Fibroblast of upper back skin (primary cell): Measurements from ENCODE around the gene RBM12.
A peak's percentile ranks its signal among the peaks of the same experiment; 100 is the strongest.

Experiments used
- DNase-seq: peaks from one replicate; pipeline ENCODE4 v3.0.0-alpha.2; 2013

RBM12 gene

GRCh38 chr20:35619196-35620095, 45.3 kb downstream of the RBM12 start:
- peak; percentile 84 for DNase-seq

DNA sequence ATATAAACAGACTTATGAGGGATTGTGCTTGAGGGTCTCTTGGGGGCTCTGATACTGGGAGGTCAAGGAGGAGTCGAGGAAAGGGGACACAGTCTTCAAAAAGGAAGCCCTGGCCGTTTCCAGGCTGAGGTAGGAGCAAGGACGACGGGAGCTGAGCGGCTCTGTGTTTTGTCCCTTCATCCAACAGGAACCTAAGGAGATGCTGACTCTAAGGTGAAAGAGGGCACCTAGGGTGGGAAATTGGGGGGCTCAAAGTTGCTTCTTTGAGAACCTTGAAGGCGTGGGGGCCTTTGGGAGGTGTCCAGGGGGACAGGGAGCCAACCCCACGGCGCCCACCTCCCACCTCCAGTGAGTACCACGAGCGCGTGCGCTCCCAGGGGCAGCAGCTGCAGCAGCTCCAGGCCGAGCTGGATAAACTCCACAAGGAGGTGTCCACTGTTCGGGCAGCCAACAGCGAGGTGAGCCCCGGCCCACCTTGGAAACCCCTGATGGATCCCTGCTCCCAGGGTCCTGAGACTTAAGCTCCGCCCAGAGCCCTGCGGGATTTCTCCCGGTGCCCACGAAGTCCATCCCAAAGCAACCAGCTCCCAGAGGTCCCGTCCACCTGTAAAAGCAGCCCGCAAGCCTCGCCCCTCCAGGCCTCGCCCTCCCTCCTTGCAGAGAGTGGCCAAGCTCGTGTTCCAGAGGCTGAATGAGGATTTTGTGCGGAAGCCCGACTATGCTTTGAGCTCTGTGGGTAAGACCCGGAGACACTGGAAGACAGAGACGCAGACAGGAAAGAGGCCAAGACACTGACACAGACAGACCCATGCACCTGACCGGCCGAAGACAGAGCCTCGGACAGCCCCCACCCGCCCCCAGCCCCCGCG, 46.2 kb downstream of the RBM12 start:
- DNase-seq: no peak

DNA sequence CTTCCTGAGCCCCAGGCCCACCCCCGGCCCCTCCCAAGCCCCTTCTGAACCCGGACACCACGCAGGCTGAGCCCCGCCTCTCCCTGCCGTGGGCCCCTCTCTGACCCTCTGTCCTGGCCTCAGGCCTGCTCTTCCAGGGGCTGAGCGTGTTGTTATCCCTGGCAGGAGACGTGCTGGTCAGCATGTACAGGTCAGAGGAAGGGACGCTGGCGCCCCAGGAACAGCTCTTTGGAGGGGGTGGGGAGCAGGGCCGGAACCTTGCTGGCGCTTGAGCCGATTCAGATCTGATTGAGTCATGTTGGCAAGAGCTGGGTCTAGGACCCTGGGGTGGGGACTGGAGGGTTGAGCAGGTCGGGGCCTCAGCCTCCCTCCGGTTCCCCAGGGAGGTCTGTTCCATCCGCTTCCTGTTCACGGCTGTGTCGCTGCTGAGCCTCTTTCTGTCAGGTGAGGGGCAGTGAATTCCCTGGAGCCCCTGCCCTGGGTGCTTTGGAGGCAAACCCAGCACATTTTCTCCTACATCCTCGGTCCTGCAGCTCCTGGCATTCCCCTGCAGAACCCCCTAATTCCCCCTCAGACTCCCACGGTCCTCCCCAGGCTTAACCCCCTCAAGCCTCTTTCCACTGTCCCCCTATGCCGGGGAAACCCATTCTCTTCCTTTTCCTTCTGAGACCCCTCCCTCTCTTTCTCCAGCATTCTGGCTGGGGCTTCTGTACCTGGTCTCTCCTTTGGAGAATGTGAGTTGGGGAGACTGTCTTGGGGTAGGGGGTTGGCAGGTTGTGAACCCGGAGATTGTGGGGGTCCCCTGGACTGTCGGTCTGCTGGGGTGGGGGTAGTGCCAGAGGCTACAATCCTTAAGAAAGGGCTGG, 47.1 kb downstream of the RBM12 start:
- peak; percentile 77 for DNase-seq

- peak; percentile 99 for DNase-seq
Measured at GRCh38 chr20:35616465-35617396, 48.0 kb downstream of the RBM12 start.

- DNase-seq: no peak
Measured at GRCh38 chr20:35615667-35616464, 48.8 kb downstream of the RBM12 start, which contains the start of gene SPAG4. SPAG4 (plus strand) TSS chr20:35615829; CDS start chr20:35616004, 175 bp downstream.

GRCh38 chr20:35611482-35611881, 53.2 kb downstream of the RBM12 start:
- DNase-seq: no peak

- DNase-seq: no peak
Measured at GRCh38 chr20:35610833-35611427, 53.8 kb downstream of the RBM12 start.

GRCh38 chr20:35607003-35607735, 57.5 kb downstream of the RBM12 start:
- DNase-seq: no peak

DNA sequence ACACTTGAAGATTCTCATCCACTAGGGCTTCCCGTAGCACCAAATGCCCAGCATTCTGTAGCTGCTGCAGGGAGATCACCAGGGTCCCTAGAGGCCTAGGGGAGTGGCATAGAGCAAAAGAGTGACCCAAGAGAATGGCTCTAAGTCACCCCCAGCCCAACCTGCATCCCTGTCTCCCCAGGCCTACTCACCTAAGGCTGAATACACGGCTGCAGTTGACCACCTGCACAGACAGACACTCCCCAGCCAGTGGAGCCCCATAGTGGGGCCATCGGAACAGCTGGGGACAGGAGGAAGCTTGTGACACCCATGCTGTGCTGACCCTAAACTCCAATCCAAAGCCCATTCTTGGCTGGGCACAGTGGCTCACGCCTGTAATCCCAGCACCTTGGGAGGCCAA, 58.6 kb downstream of the RBM12 start:
- no peak for DNase-seq

- no peak for DNase-seq
Measured at GRCh38 chr20:35604449-35604747, 60.3 kb downstream of the RBM12 start.

GRCh38 chr20:35603695-35604448, 60.8 kb downstream of the RBM12 start:
- no peak for DNase-seq

DNA sequence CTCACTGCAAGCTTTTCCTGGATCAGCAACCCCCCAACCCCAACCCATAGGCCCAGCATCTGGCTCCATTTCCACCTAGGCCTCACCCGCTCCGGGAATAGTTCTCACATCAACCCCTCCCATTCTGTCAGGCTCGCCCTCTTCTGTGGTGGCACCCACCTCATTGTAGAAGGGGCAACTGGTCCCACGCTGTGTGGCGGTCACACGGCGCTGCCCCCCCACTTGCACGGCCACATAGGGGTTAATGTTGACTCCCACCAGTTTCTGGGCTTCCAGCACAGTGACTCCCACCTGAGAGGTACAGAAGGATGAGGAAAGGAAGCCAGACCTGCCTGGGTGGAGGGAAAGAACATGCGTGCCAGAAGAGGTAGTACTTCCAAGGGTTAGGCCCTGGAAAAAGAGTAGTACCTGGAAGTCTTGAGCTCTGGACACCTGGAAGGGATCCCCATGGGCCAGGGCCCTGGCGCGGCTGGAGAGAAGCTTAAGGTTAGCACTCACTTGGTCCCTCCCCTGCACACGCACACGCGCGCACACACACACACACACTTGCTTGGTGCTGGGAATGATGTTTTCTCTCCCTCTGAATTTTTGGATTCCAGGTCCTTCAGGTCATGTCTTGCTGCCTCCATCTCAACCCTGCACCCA, 61.7 kb downstream of the RBM12 start:
- DNase-seq: no peak

DNA sequence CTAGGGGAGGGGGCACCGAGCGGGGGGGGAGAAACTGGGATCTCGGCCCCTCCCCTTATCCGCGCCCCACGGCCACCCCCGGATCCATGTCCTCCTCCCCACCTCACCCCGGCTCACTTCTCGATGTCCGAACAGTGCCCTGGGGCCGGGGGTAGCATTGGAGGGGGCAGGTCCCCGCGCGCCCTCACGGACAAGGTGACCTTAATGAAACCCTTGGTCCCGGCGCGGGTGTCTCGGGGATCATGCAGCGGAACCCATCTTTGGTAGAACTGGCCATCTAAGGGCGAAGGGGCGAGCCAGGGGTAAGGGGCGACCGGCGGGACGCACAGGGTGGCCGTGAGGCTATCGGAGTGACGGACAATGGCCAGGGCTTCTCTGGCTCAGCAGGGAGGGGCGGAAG, 62.7 kb downstream of the RBM12 start:
- no peak for DNase-seq

- peak; percentile 70 for DNase-seq
Measured at GRCh38 chr20:35600993-35601973, 63.4 kb downstream of the RBM12 start.

DNA sequence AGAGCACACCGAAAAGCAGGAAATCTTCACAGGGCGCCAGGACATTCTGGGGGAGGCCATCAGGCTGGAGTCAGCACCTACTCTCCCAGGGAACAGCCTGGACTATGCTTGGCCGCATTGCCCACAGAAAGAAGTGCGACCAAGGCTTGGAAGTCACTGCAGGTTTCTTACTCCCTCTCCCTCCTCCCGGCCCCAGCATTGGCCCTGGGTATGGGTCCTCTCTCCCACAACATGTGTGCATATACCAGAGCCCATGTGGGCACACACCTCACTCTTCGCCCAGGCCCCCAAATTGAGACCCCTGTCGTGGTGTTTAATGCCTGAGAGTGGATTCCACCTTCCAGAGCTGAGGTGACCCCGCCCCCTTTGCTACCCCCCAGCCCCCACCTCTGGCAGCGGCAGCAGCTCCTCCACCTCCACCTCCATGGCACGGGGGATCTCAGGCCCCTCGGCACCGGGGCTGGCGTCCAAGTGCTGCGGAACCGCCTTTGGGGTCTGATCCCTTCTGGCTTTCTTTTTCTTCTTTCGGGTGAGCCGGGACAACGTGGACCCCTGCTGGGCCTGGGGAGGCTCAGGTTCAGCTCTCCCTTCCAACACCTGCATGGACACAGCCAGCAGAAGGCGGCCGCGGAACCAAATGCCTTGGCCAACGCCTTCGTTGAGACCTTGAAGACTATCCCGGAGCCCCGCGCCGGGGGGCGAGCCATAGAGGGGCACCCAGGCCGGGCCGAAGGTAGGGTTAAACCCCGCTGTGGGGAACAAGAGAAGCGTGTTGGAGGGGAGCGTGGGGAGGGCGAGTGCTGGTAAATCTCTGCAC, 64.3 kb downstream of the RBM12 start:
- no peak for DNase-seq

- DNase-seq: no peak
Measured at GRCh38 chr20:35599776-35600120, 65.0 kb downstream of the RBM12 start.
